ENCODE results near the gene LCK. TPM values are rescaled to one million over a fixed set of nuclear protein-coding genes. Genes with fewer than 3 reads are reported as not detected.

LCK gene
- total and polyA plus RNA-seq, 2 donors (not counting 3 experiments of a cell fraction or from before 2014, with no cell fraction given): 0.06 TPM; not detected in 1

DNA sequence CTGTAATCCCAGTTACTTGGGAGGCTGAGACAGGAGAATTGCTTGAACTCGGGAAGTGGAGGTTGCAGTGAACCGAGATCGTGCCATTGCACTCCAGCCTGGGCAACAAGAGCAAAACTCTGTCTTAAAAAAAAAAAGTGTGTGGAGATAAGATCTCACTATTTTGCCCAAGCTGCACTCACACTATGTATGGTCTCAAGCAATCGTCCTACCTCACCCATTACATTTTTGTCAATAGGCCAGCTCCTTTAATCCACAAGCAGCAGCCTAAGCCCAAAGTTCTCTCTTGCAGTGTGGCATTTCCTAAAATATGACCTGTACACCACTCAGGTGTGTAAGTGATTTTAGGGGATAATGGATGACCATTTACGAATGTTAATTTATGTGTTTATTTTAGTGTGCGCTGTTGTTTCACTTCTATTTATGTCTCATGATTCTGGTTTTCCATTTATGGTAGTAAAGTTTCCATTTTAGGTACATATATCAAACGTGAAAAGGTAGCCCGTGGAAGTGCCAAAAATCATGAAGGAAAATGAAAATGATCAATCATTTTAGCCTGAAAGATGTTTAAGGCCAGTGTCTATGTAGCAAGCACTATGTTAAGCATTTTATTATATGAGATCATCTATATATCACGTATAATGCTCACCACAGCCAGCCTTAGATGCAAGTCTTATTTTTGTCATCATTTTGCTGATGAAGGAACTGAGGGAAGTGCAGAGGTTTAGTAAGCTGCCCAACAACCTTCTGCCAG lies 5.6 kb downstream of the LCK start:
- dilution Hi-C loops (cut with MboI; ENCODE audit: extremely low pct_ligation_motif_present, low sequenced_read_pairs): no loop called here
- no peaks in the 10 kb centered on the region for H4K20me1 ChIP-seq (replicated peaks; ENCODE audit: control insufficient read depth, extremely low read depth, insufficient read depth, low read length)
- DNase-seq (ENCODE audit: low read depth, low spot score): no peak
- no peak overlapping the region for H2AFZ ChIP-seq (ENCODE audit: low read depth, low read length)
- ChIA-PET CTCF (no interaction called here), POLR2A (interaction anchor here (0.7 kb wide), 1 partner anchor 58 kb away, joined by 4 read pairs; no protein-coding TSS in a partner anchor)
- TF ChIP-seq FOS (IDR thresholded peaks at IDR 0.05; ENCODE audit: borderline replicate concordance, insufficient read depth, low read length): no peak
- TF ChIP-seq POLR2A (IDR thresholded peaks at IDR 0.05; ENCODE audit: low read depth, low read length): no peak
- TF ChIP-seq, protein P1, sequence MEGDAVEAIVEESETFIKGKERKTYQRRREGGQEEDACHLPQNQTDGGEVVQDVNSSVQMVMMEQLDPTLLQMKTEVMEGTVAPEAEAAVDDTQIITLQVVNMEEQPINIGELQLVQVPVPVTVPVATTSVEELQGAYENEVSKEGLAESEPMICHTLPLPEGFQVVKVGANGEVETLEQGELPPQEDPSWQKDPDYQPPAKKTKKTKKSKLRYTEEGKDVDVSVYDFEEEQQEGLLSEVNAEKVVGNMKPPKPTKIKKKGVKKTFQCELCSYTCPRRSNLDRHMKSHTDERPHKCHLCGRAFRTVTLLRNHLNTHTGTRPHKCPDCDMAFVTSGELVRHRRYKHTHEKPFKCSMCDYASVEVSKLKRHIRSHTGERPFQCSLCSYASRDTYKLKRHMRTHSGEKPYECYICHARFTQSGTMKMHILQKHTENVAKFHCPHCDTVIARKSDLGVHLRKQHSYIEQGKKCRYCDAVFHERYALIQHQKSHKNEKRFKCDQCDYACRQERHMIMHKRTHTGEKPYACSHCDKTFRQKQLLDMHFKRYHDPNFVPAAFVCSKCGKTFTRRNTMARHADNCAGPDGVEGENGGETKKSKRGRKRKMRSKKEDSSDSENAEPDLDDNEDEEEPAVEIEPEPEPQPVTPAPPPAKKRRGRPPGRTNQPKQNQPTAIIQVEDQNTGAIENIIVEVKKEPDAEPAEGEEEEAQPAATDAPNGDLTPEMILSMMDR (IDR thresholded peaks at IDR 0.05; ENCODE audit: extremely low read depth in 1 of 2, insufficient read depth in 1 of 2, low read depth in 1 of 2, low read length in 2 of 2): no peak
- no peak for TF ChIP-seq JUN (IDR thresholded peaks at IDR 0.05; ENCODE audit: borderline replicate concordance, insufficient read depth, insufficient read length, low read depth)
- TF ChIP-seq EZH2 (IDR thresholded peaks at IDR 0.05; ENCODE audit: borderline replicate concordance, low read depth, low read length, severe bottlenecking): no peak
- no peak for TF ChIP-seq GATA2 (IDR thresholded peaks at IDR 0.05; ENCODE audit: insufficient read depth, insufficient read length, low read depth, low read length)
- TF ChIP-seq, protein P2, sequence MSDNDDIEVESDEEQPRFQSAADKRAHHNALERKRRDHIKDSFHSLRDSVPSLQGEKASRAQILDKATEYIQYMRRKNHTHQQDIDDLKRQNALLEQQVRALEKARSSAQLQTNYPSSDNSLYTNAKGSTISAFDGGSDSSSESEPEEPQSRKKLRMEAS (IDR thresholded peaks at IDR 0.05; ENCODE audit: insufficient read depth, insufficient read length): no peak
- TF ChIP-seq MYC (IDR thresholded peaks at IDR 0.05; ENCODE audit: low read depth, low read length): no peak
- no peak for TF ChIP-seq POLR2AphosphoS5 (IDR thresholded peaks at IDR 0.05; ENCODE audit: insufficient read depth, low read depth, low read length)
- H3K36me3 ChIP-seq (ENCODE audit: control insufficient read depth in 2 of 2, extremely low read depth in 1 of 2, insufficient read depth in 2 of 2, low read length in 2 of 2): no peaks in the 10 kb centered on the region
- no peak overlapping the region for H3K27ac ChIP-seq (ENCODE audit: insufficient read depth, low read depth, low read length)
- no peak overlapping the region for H3K9ac ChIP-seq (replicated peaks; ENCODE audit: extremely low read depth, insufficient read depth, low read length)
- H3K79me2 ChIP-seq (ENCODE audit: control insufficient read depth, insufficient read depth, low read length): no peaks in the 10 kb centered on the region
- FAIRE-seq: no peak
- no peaks in the 10 kb centered on the region for H3K9me1 ChIP-seq (replicated peaks; ENCODE audit: control insufficient read depth, extremely low read depth, insufficient read depth, low read length)
- no TSS peak for BruUV-seq (replicated peaks)
- H3K27me3 ChIP-seq (ENCODE audit: control insufficient read depth in 2 of 2, insufficient read depth in 2 of 2, low read length in 2 of 2): no peaks in the 10 kb centered on the region
- no peak overlapping the region for H3K4me3 ChIP-seq (replicated peaks in 1 of 3; ENCODE audit: insufficient read depth in 1 of 3, low read depth in 1 of 3, low read length in 3 of 3)
- H3K4me2 ChIP-seq (ENCODE audit: insufficient read depth, low read length): no peak overlapping the region
- H3K4me1 ChIP-seq (ENCODE audit: control insufficient read depth, extremely low read depth, insufficient read depth, low read length): peaks cover 2% of the 10 kb centered on the region
- intact Hi-C loops (cut with micrococcal nuclease): no loop called here
- H3K9me3 ChIP-seq (replicated peaks; ENCODE audit: control insufficient read depth, insufficient read depth, low read length): no peaks in the 10 kb centered on the region
